Sciatic nerve (tissue), 2 donors: Measurements from ENCODE around the gene ADGRD1. TPM values are rescaled to one million over a fixed set of nuclear protein-coding genes. Genes with fewer than 3 reads are reported as not detected.

Experiments
- ATAC-seq: fragments of 200-7000 bp; cut with Tn5 transposase; one replicate; pipeline ENCODE4 v1.9.1; 2020; ENCODE audit warnings: mild to moderate bottlenecking, moderate library complexity
- DNase-seq: peaks from one replicate; pipeline ENCODE4 v3.0.0-alpha.2; 2020; ENCODE audit warnings: low spot score
- intact Hi-C: fragments of 100-400 bp; cut with DNase I; formaldehyde crosslinking; loops from one replicate; pipeline ENCODE4 v1.14.2; 2022
- total RNA-seq: library from RNA; stranded (reverse); fragmentation: NEBNext Ultra II Directional; extraction: Animal tissue kit (Norgen Biotek cat#: 25700); gene quantifications from one replicate; pipeline ENCODE4 v1.2.1, GENCODE V29; 2021
- donor health status: DM: no; HTN: no; CAD: no.
- donor health status: DM: no; HTN: no; CAD: no.

Gene ADGRD1
- total RNA-seq, 1 donor from 2014 or later = 224 TPM

- ATAC-seq = peak; percentile 45
Measured at GRCh38 chr12:131030472-131031328, 77.0 kb downstream of the ADGRD1 start.

GRCh38 chr12:131032082-131032750 is 78.5 kb downstream of the ADGRD1 start:
- intact Hi-C loops = no loop called here
- peak; percentile 27 for ATAC-seq

More at GRCh38 chr12:131030472-131031328, 77.0 kb downstream of the ADGRD1 start:
- intact Hi-C loops = no loop called here
- no peak for DNase-seq

GRCh38 chr12:131033486-131033885 is 79.8 kb downstream of the ADGRD1 start:
- ATAC-seq = no peak
- intact Hi-C loops = no loop called here
- no peak for DNase-seq

More at GRCh38 chr12:131032082-131032750, 78.5 kb downstream of the ADGRD1 start:
- DNase-seq = no peak

GRCh38 chr12:131033886-131034482 is 80.3 kb downstream of the ADGRD1 start:
- DNase-seq (no peak), ATAC-seq (no peak)
- intact Hi-C loops = no loop called here

- ATAC-seq (no peak), DNase-seq (no peak)
- intact Hi-C loops = no loop called here
Measured at GRCh38 chr12:131034631-131035244, 81.0 kb downstream of the ADGRD1 start.

- ATAC-seq = no peak
- DNase-seq = no peak
- intact Hi-C loops = no loop called here
Measured at GRCh38 chr12:131035245-131035681, 81.6 kb downstream of the ADGRD1 start.

- ATAC-seq (no peak), DNase-seq (no peak)
- intact Hi-C loops = no loop called here
Measured at GRCh38 chr12:131038159-131038558, 84.5 kb downstream of the ADGRD1 start.

- intact Hi-C loops = no loop called here
- no peak for DNase-seq
Measured at GRCh38 chr12:131038961-131039950, 85.5 kb downstream of the ADGRD1 start.

GRCh38 chr12:131040491-131040890 is 86.8 kb downstream of the ADGRD1 start:
- DNase-seq (no peak), ATAC-seq (no peak)

More at GRCh38 chr12:131038961-131039950, 85.5 kb downstream of the ADGRD1 start:
- peak; percentile 47 for ATAC-seq

GRCh38 chr12:131041216-131041967 is 87.7 kb downstream of the ADGRD1 start:
- intact Hi-C loops = no loop called here
- ATAC-seq (no peak), DNase-seq (no peak)

More at GRCh38 chr12:131040491-131040890, 86.8 kb downstream of the ADGRD1 start:
- intact Hi-C loops = no loop called here

GRCh38 chr12:131041968-131042833 is 88.5 kb downstream of the ADGRD1 start:
- DNase-seq = no peak
- intact Hi-C loops = no loop called here

GRCh38 chr12:131042834-131043245 is 89.1 kb downstream of the ADGRD1 start:
- DNase-seq = no peak
- intact Hi-C loops = no loop called here

More at GRCh38 chr12:131041968-131042833, 88.5 kb downstream of the ADGRD1 start:
- ATAC-seq = no peak

GRCh38 chr12:131043401-131043871 is 89.7 kb downstream of the ADGRD1 start:
- intact Hi-C loops = no loop called here

More at GRCh38 chr12:131042834-131043245, 89.1 kb downstream of the ADGRD1 start:
- no peak for ATAC-seq

GRCh38 chr12:131044136-131044535 is 90.4 kb downstream of the ADGRD1 start:
- intact Hi-C loops = no loop called here
- ATAC-seq (no peak), DNase-seq (no peak)

More at GRCh38 chr12:131043401-131043871, 89.7 kb downstream of the ADGRD1 start:
- no peak for DNase-seq
- ATAC-seq = no peak

- ATAC-seq = no peak
- DNase-seq = no peak
- intact Hi-C loops = no loop called here
Measured at GRCh38 chr12:131044760-131045381, 91.2 kb downstream of the ADGRD1 start.
